ENCODE data around the gene ACTL10.

The ACTL10 gene

DNA sequence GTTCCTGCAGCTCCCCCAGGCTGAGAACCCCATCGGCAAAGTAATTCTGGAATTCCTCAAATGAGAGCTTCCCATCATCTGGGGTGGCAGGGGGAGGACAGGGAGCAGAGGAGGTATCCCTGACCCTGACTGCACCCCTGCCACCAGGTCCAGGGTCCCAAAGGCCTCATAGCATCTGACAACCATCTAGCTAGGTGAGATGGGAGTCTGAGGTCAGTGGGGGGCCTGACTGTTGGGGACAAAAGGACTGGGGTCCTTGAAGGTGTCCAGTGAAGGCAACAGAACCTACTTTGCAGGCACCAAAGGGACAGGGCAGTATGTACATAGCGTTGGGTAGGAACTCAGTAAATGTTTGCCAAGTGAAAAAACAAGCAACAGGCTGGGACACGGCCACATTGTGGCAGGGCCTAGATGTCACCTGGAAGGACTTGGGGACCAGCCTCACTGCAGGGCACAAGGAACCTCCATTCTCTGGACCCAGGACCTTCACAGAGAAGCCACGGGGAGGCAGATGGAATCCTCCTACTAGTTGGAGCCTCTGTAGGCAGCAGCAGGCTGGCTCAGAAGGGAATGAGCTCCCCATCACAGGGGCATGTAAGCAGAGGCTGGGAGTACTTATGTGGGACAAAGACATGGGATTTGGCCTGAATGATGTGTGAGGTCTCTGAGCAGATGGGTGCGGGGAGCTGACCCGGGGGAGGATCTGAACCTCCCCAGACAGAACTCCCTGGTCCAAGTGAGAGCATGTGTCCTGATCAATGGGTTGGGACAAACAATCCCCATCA is 4.2 kb downstream of the ACTL10 start:
- Histone ChIP-seq H3K4me3 (ENCODE audit: low read depth, low read length) (no peak overlapping the region), H3K36me3 (ENCODE audit: control insufficient read depth, insufficient read depth, low read length) (no peaks in the 10 kb centered on the region), H2AFZ (no peak overlapping the region), H3K4me2 (ENCODE audit: low read length) (no peak overlapping the region), H3K9ac (no peak overlapping the region), H3K79me2 (no peaks in the 10 kb centered on the region), H3K4me1 (peaks cover 20% of the 10 kb centered on the region), H3K9me3 (ENCODE audit: control insufficient read depth, low read length) (no peaks in the 10 kb centered on the region), H3K27ac (no peak overlapping the region), H3K27me3 (ENCODE audit: control insufficient read depth, insufficient read depth, low read length) (no peaks in the 10 kb centered on the region)
- TF ChIP-seq, protein P1, sequence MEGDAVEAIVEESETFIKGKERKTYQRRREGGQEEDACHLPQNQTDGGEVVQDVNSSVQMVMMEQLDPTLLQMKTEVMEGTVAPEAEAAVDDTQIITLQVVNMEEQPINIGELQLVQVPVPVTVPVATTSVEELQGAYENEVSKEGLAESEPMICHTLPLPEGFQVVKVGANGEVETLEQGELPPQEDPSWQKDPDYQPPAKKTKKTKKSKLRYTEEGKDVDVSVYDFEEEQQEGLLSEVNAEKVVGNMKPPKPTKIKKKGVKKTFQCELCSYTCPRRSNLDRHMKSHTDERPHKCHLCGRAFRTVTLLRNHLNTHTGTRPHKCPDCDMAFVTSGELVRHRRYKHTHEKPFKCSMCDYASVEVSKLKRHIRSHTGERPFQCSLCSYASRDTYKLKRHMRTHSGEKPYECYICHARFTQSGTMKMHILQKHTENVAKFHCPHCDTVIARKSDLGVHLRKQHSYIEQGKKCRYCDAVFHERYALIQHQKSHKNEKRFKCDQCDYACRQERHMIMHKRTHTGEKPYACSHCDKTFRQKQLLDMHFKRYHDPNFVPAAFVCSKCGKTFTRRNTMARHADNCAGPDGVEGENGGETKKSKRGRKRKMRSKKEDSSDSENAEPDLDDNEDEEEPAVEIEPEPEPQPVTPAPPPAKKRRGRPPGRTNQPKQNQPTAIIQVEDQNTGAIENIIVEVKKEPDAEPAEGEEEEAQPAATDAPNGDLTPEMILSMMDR (IDR thresholded peaks at IDR 0.05): no peak

DNA sequence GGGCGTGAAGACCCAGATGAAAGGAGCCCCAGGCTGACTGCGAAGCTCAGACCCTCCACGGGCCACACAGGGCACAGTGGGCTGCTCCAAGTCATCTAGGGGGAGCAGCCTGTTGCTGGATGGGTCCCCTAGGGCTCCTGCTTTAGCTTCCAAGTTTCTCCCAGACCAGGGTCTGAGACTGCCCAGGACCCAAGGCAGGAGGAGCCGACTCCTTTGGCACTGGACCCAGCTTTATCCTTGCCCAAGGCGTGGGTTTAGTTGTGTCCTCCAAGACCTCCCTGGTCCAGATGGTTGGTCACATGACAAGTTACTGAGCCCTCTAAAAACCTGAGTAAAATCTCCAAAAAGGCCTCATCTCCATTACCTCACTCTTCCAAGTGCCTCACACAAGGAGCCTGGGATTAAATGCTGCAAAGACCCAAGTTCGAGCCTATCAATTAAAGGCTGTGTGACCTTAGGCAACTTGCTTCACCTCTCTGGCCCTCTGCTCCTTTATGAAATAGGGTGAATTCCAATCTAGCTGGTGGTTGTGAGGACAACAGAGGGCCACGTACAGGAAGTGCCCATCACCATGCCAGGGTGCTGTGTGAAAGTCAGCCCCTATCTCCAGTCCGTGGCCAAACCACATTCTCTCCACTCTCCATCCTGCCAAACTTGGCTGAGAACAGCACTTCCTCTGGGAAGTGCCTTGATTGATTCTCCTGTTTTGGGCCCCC is 5.0 kb downstream of the ACTL10 start:
- H3K27ac ChIP-seq: no peak overlapping the region
- H3K79me2 ChIP-seq: no peaks in the 10 kb centered on the region
- no peaks in the 10 kb centered on the region for H3K36me3 ChIP-seq (ENCODE audit: control insufficient read depth, insufficient read depth, low read length)
- no peak overlapping the region for H3K9ac ChIP-seq
- peaks cover 16% of the 10 kb centered on the region for H3K4me1 ChIP-seq
- no peak overlapping the region for H3K4me2 ChIP-seq (ENCODE audit: low read length)
- H2AFZ ChIP-seq: no peak overlapping the region
- no peaks in the 10 kb centered on the region for H3K9me3 ChIP-seq (ENCODE audit: control insufficient read depth, low read length)
- TF ChIP-seq, protein P1 (IDR thresholded peaks at IDR 0.05): no peak
- no peaks in the 10 kb centered on the region for H3K27me3 ChIP-seq (ENCODE audit: control insufficient read depth, insufficient read depth, low read length)
- no peak overlapping the region for H3K4me3 ChIP-seq (ENCODE audit: low read depth, low read length)

DNA sequence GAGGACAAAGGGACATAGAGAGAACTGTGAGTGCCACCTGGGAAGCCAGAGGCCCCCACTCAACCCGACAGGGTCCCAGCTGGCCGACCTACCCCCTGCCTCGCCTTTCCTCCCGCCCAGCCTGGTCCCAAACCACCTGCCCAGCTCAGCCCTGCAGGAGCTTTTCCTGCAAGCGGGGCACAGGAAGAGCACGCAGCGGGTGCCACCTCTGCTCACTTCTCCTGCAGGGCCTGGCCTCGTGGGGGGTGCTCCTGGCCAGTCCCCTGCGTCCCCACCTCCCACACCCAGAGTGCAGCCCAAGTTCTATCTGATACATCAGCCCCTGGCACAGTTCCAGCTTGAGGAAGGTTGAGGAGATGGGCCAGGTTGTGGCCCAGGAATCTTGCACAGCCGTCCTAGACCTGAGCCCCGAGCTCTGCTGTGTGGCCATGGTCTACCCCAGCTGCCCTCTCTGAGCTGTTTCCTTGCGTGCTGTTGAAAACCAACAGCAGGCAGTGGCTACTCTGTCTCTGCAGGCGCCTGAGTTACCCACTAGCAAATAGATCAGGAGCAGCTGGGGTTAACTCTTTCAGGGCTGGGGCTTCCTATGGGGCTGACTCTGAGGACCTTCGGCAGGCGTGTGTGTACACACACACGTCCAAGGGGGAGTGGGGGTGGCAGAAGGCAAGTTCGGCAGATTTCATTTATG is 5.8 kb downstream of the ACTL10 start:
- Histone ChIP-seq H3K4me2 (ENCODE audit: low read length) (peak overlapping the region; percentile 71), H3K4me1 (peaks cover 16% of the 10 kb centered on the region), H3K27ac (no peak overlapping the region), H2AFZ (no peak overlapping the region), H3K79me2 (no peaks in the 10 kb centered on the region), H3K36me3 (ENCODE audit: control insufficient read depth, insufficient read depth, low read length) (no peaks in the 10 kb centered on the region), H3K9ac (no peak overlapping the region), H3K4me3 (ENCODE audit: low read depth, low read length) (peak overlapping the region; percentile 74), H3K27me3 (ENCODE audit: control insufficient read depth, insufficient read depth, low read length) (no peaks in the 10 kb centered on the region), H3K9me3 (ENCODE audit: control insufficient read depth, low read length) (no peaks in the 10 kb centered on the region)
- TF ChIP-seq, protein P1 (IDR thresholded peaks at IDR 0.05): no peak

DNA sequence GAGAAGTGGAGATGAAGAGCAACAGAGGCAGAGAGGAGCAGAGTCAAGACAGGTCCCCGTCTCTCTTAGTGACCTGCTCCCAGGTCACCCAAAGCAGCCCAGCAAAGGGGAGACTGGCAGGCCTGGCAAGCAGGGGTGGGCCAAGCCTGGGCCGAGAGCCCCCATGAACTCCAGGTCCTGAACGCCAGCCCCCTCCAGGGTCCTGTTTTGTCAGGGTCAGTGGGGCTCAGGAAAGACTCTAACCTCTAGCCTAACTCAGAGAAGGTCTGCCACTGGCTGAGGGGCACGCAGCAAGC is 6.3 kb downstream of the ACTL10 start:
- TF ChIP-seq, protein P1 (IDR thresholded peaks at IDR 0.05): no peak
- H3K36me3 ChIP-seq (ENCODE audit: control insufficient read depth, insufficient read depth, low read length): no peaks in the 10 kb centered on the region
- no peak overlapping the region for H2AFZ ChIP-seq
- no peak overlapping the region for H3K27ac ChIP-seq
- no peaks in the 10 kb centered on the region for H3K27me3 ChIP-seq (ENCODE audit: control insufficient read depth, insufficient read depth, low read length)
- peak overlapping the region; percentile 74 for H3K4me3 ChIP-seq (ENCODE audit: low read depth, low read length)
- H3K9ac ChIP-seq: no peak overlapping the region
- peaks cover 13% of the 10 kb centered on the region for H3K4me1 ChIP-seq
- no peaks in the 10 kb centered on the region for H3K79me2 ChIP-seq
- H3K9me3 ChIP-seq (ENCODE audit: control insufficient read depth, low read length): no peaks in the 10 kb centered on the region
- peak overlapping the region; percentile 71 for H3K4me2 ChIP-seq (ENCODE audit: low read length)
